SJCRH30 (cell line): ENCODE data around the gene FNDC11. TPM values are rescaled to one million over a fixed set of nuclear protein-coding genes. Genes with fewer than 3 reads are reported as not detected.
"Not testable (repeated sequence)": the region's sequence is repeated elsewhere in the genome, so short reads cannot be mapped to it uniquely, and the experiment has no call there.

ENCODE experiments used
- DNase-seq, 2 experiments: peaks; one replicate each; pipeline ENCODE4 v3.0.0-alpha.2; 2015 to 2020
- H3K27ac ChIP-seq: fragments of 250-450 bp; sonication (Bioruptor Pico); 2 replicates; pipeline ENCODE4 v1.5.1; 2020; ENCODE audit warnings: mild to moderate bottlenecking, moderate library complexity
- H3K27me3 ChIP-seq: fragments of 250-450 bp; sonication (Bioruptor Pico); 2 replicates; pipeline ENCODE4 v1.5.1; 2020; ENCODE audit warnings: mild to moderate bottlenecking, moderate library complexity
- H3K36me3 ChIP-seq: fragments of 250-450 bp; sonication (Bioruptor Pico); 2 replicates; pipeline ENCODE4 v1.5.1; 2020; ENCODE audit warnings: mild to moderate bottlenecking, moderate library complexity
- H3K4me1 ChIP-seq: fragments of 250-450 bp; sonication (Bioruptor Pico); 2 replicates; pipeline ENCODE4 v1.5.1; 2020; ENCODE audit warnings: mild to moderate bottlenecking, moderate library complexity
- H3K4me3 ChIP-seq: fragments of 250-450 bp; sonication (Bioruptor Pico); 2 replicates; pipeline ENCODE4 v1.5.1; 2020; ENCODE audit warnings: mild to moderate bottlenecking, moderate library complexity
- H3K9me3 ChIP-seq: fragments of 250-450 bp; sonication (Bioruptor Pico); replicated peaks from 2 replicates; pipeline ENCODE4 v1.5.1; 2020; ENCODE audit warnings: mild to moderate bottlenecking, moderate library complexity
- total RNA-seq: library from RNA; depleted of rRNA; stranded (reverse); fragments of >200 nt; shearing (Covaris generic); gene quantifications from 2 replicates; pipeline ENCODE4 v1.2.3, GENCODE V29; 2014

FNDC11 gene
- total RNA-seq, 1 experiment from 2014 or later = 0.02 TPM

DNA sequence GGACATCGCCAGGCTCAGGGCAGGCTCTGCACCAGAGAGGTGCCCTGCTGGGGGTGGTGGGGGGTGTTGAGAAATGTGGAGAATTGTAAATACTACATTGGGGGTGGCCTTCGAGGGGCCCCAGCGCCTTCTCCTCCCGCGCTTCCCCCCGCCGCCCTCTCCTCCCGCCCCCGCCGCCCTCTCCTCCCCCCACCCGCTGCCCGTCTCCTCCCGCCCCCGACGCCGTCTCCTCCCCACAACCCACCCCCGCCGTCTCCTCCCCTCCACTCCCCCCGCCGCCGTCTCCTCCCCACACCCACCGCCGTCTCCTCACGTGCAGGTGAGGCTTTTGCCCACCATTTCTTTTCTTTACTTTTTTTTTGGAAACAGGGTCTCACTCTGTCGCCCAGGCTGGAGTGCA is 4.9 kb upstream of the FNDC11 start:
- Histone ChIP-seq H3K36me3 (no peaks in the 10 kb centered on the region), H3K4me1 (peaks cover 8% of the 10 kb centered on the region; the same call in 1 of the 2 replicates), H3K27me3 (peaks cover 59% of the 10 kb centered on the region), H3K4me3 (no peak overlapping the region), H3K9me3 (no peaks in the 10 kb centered on the region), H3K27ac (no peak overlapping the region)
- no peak for DNase-seq

DNA sequence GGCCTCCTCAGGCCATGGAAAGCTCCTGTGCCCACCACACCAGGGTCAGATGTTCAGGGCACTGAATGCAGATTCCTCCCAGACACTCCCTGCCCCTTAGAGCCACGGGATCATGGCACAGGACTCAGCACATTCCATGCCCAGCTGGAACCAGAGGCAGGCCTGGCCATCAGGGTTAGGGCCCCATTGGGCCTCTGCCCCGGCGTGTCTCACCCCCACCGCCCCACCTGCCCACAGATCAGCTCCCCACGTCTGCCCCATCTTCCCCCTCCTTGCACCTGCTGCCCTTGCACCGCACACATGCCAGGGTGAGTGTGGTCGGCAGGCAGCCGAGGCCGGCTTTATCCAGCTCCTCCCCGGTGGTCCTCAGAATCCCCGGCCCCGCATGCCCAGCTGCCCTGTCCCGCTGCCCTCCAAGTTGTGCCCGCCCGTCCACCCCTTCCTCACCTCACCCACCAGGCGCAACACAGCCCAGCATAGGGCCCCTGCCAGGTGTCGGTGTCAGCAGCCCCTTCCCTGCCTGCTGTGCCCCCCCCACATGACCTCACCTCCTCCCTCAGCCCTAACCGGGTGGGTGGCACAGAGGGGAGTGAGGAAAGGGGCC is 4.2 kb upstream of the FNDC11 start:
- Histone ChIP-seq H3K9me3 (no peaks in the 10 kb centered on the region), H3K4me1 (peaks cover 8% of the 10 kb centered on the region; the same call in 1 of the 2 replicates), H3K27ac (no peak overlapping the region), H3K36me3 (no peaks in the 10 kb centered on the region), H3K27me3 (peaks cover 51% of the 10 kb centered on the region), H3K4me3 (no peak overlapping the region)
- no peak for DNase-seq

DNA sequence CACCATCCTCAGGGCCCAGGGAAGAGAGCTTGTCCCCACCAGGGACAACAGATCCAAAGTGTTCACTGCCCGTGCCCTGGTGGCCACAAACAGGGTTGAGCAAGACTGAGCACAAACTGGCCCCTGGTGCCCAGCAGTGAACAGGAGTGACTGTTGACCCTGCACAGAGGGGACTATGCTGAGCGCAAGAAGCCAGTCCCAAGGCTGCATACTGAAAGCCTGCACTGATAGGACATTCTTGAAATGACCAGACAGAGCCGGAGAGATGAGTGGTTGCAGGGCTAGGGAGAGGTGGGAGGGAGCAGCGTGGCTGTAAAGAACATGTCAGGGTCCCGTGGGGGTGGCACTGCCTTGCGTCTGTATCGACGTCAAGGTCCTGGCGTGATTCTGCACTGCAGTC is 2.9 kb upstream of the FNDC11 start:
- Histone ChIP-seq H3K27me3 (peaks cover 40% of the 10 kb centered on the region), H3K4me3 (no peak overlapping the region), H3K4me1 (peaks cover 8% of the 10 kb centered on the region; the same call in 1 of the 2 replicates), H3K9me3 (no peaks in the 10 kb centered on the region), H3K27ac (no peak overlapping the region), H3K36me3 (no peaks in the 10 kb centered on the region)
- no peak for DNase-seq

GRCh38 chr20:63552481-63553249 is 1.3 kb upstream of the FNDC11 start:
- H3K36me3 ChIP-seq = no peaks in the 10 kb centered on the region
- peaks cover 8% of the 10 kb centered on the region; the same call in 1 of the 2 replicates for H3K4me1 ChIP-seq
- H3K4me3 ChIP-seq = no peak overlapping the region
- peaks cover 30% of the 10 kb centered on the region for H3K27me3 ChIP-seq
- H3K9me3 ChIP-seq = no peaks in the 10 kb centered on the region
- peak in 1 of 2 experiments; percentile 66 for DNase-seq
- H3K27ac ChIP-seq = no peak overlapping the region

GRCh38 chr20:63553251-63553932 is 567 bp upstream of the FNDC11 start:
- Histone ChIP-seq H3K36me3 (no peaks in the 10 kb centered on the region), H3K27ac (no peak overlapping the region), H3K9me3 (no peaks in the 10 kb centered on the region), H3K4me3 (no peak overlapping the region), H3K4me1 (peaks cover 8% of the 10 kb centered on the region; the same call in 1 of the 2 replicates), H3K27me3 (peaks cover 24% of the 10 kb centered on the region)
- peak; percentile 74 to 75 for DNase-seq

DNA sequence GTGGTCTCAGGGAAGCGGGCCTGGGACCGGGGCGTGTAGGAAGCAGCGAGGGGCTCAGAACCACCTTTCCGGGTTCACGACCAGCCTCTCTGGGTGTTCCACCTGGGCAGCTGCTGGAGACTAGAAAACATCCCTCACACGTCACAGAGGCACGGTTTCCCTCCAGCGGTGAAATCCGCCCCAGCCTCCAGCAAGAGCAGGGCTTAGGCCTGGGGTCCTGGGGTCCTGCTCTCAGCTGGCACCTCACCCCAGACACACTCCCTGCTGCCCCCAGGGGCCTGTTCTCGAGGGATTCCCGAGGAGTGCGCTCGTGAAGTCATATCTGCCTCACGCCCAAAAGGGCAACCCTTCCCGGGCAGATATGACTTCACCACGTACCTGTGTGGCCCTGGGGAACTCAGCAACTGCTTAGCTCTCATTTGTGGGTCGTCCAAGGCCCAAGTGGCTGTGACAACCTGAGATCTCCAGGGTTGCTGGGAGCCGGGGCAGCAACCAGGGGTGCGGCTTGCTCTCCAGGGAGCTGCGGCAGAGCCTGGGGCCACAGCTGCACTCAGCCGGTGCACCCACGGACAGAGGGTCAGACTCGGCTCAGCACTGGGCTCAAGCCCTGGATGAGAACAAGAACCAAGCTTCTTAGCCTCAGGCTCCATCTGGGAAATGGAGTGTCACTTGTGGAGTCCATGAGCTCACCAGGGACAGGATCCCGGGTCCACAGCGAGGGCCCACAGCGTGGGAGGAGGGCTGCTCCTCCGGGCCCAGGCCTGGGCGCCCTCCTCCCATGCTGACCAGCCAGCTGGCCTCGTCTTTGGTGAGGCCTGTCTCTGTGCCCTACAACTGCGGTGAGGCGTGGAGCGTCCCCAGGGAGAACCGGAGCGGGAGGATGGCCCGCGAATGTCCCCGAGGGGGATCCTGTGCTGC is 661 bp downstream of the FNDC11 start:
- Histone ChIP-seq H3K36me3 (no peaks in the 10 kb centered on the region), H3K27ac (no peak overlapping the region), H3K4me3 (no peak overlapping the region), H3K4me1 (peaks cover 8% of the 10 kb centered on the region; the same call in 1 of the 2 replicates), H3K27me3 (peaks cover 17% of the 10 kb centered on the region), H3K9me3 (no peaks in the 10 kb centered on the region)
- DNase-seq = no peak

- no peaks in the 10 kb centered on the region for H3K36me3 ChIP-seq
- H3K4me1 ChIP-seq = peaks cover 8% of the 10 kb centered on the region; the same call in 1 of the 2 replicates
- H3K9me3 ChIP-seq = no peaks in the 10 kb centered on the region
- no peak for DNase-seq
- H3K27me3 ChIP-seq = peaks cover 5% of the 10 kb centered on the region; the same call in 1 of the 2 replicates
- no peak overlapping the region for H3K4me3 ChIP-seq
- H3K27ac ChIP-seq = no peak overlapping the region
These were observed 1.9 kb downstream of the FNDC11 start for GRCh38 chr20:63555661-63556381.

DNA sequence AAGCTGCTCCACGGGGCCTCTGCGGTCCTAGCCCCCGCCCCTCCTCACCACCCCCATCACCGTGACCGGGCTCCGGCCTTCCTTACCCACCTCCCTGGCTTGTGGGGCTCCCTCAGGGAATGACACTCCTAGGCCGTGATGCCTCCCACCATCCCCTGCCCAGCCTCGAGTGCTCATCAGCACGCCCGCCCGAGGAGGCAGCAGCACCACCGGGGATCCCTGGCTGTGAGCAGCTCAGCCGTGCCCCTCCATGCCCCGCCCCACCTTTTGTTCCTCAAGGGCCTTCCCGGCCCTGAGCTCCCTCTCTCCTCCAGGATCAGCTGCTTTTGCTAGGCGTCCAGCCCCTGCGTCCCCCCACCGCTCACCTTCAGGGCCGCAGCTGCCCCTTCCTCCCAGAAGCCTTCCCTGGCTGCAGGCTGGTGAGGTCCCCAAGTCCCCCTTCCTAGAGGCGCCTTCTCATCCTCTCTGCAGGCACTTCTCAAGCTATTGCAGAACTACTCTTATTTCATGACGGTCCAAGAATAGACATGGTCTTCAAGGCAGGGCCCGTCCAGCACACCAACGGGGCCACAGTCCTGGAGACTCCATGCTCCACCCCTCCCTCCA is 3.0 kb downstream of the FNDC11 start:
- H3K9me3 ChIP-seq = no peaks in the 10 kb centered on the region
- no peak overlapping the region for H3K4me3 ChIP-seq
- no peaks in the 10 kb centered on the region; the same call in 1 of the 2 replicates for H3K27me3 ChIP-seq
- no peak for DNase-seq
- H3K36me3 ChIP-seq = no peaks in the 10 kb centered on the region
- H3K4me1 ChIP-seq = peaks cover 8% of the 10 kb centered on the region; the same call in 1 of the 2 replicates
- no peak overlapping the region for H3K27ac ChIP-seq

- Histone ChIP-seq H3K27me3 (no peaks in the 10 kb centered on the region; the same call in 1 of the 2 replicates), H3K4me3 (no peak overlapping the region)
- no peak for DNase-seq
These were observed 3.5 kb downstream of the FNDC11 start for GRCh38 chr20:63557481-63557891.

DNA sequence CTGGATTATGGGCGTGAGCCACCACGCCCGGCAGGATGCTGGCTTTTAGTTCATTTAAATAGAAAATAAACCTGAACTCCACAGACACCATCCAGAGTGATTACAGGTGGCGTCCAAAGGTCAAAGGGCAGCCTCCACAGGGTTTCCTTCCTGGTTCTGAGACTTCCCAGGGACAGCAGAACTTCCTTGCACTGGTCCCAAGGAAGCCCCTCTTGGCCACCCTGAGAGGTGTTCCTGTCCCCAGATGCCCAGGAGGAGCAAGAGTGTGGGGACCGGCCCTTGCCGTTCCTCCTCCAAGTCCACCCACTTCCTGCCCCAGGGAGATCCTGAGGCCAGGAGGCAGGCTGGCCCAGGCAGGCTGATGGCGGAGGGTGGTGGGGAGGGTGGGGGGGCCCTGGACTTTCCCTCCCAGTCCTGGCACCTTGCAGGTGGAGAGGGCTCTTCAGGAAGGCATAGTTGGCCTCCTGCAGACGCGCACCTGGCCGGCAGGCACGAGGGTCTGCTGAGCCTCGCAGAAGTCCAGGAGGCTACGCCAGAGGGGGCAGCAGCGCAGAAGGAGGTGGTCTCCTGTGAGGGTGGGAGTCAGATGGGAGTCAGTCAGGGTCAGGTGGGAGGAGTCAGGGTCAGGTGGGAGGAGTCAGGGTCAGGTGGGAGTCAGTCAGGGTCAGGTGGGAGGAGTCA is 5.0 kb downstream of the FNDC11 start:
- H3K9me3 ChIP-seq = no peaks in the 10 kb centered on the region
- no peak for DNase-seq

More at GRCh38 chr20:63557481-63557891, 3.5 kb downstream of the FNDC11 start:
- Histone ChIP-seq H3K27ac (no peak overlapping the region), H3K36me3 (no peaks in the 10 kb centered on the region), H3K9me3 (no peaks in the 10 kb centered on the region), H3K4me1 (peaks cover 6% of the 10 kb centered on the region; the same call in 1 of the 2 replicates)

GRCh38 chr20:63559485-63560332 is 5.8 kb downstream of the FNDC11 start:
- not testable (repeated sequence) for H3K27ac ChIP-seq, H3K4me1 ChIP-seq, H3K9me3 ChIP-seq, DNase-seq, H3K27me3 ChIP-seq, H3K36me3 ChIP-seq, H3K4me3 ChIP-seq

More for the DNA sequence above, 5.0 kb downstream of the FNDC11 start:
- H3K4me3 ChIP-seq = no peak overlapping the region
- no peak overlapping the region for H3K27ac ChIP-seq
- H3K27me3 ChIP-seq = no peaks in the 10 kb centered on the region; the same call in 1 of the 2 replicates
- no peaks in the 10 kb centered on the region for H3K4me1 ChIP-seq
- no peaks in the 10 kb centered on the region for H3K36me3 ChIP-seq

DNA sequence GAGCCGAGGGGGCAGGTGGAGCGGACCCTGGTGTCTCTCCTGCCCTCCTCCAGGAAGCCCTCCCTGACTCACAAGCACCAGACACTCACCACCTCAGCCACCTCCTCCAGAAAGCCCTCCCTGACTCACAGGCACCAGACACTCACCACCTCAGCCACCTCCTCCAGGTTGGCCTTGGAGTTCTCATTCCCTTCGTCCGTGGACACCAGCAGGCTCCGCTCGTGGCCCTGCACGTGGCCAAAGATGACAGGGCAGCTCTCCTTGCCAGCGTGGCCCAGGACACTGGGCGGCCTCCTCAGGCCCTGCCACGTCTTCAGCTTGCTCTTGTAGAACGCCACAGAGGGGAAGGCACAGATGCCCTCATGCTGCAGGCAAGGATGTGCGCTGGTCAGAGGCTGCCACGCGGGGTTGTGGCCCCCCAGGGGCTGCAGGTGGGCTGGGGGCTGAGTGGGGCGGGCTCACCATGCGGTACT is 6.4 kb downstream of the FNDC11 start:
- H3K27ac ChIP-seq = no peak overlapping the region
- no peaks in the 10 kb centered on the region for H3K4me1 ChIP-seq
- no peak for DNase-seq
- H3K27me3 ChIP-seq = no peaks in the 10 kb centered on the region
- H3K36me3 ChIP-seq = no peaks in the 10 kb centered on the region
- no peak overlapping the region for H3K4me3 ChIP-seq
- H3K9me3 ChIP-seq = no peaks in the 10 kb centered on the region
